Activated CD4-positive, alpha-beta T cell treated with anti-CD3 and anti-CD28 coated beads, Interleukin-2, Interleukin-4, amounts not matched to agents 100 ng/mL and 50 ng/mL, durations not matched to agents 16 hours and 8 hours (primary cell): ENCODE data around the gene PYDC1.
"Not testable (repeated sequence)": the region's sequence is repeated elsewhere in the genome, so short reads cannot be mapped to it uniquely, and the experiment has no call there.

Experiments used
- DNase-seq: peaks from one replicate; pipeline ENCODE4 v3.0.0-alpha.2; 2020; ENCODE audit warnings: low spot score

PYDC1 gene

GRCh38 chr16:31221357-31222160, 4.6 kb upstream of the PYDC1 start:
- DNase-seq = no peak

- no peak for DNase-seq
These were observed 2.3 kb upstream of the PYDC1 start for GRCh38 chr16:31219154-31219741.

DNA sequence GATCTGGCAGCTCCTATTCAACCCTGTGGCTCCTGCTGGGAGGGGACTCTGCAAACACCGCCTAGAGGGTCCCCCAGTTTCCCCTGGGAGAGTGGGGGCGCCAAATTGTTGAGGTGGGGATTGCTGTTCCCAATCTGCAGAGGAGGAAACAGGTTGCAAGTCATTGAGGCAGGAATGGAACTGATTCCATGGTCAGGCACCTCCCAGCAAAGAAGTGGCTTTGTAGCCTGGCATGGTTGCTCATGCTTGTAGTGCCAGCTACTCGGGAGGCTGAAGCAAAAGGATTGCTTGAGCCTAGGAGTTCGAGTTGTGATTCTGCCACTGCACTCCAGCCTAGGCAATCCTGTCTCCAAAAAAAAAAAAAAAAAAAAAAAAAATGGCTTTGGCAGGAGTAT, 198 bp upstream of the PYDC1 start:
- no peak for DNase-seq

GRCh38 chr16:31215287-31216162, 1.4 kb downstream of the PYDC1 start:
- DNase-seq = no peak

GRCh38 chr16:31214708-31215286, 2.1 kb downstream of the PYDC1 start:
- no peak for DNase-seq

GRCh38 chr16:31213877-31214707, 2.8 kb downstream of the PYDC1 start, which contains the start of gene TRIM72:
TRIM72 (plus strand) TSS chr16:31214119; CDS start chr16:31214739, 620 bp downstream.
- no peak for DNase-seq

DNA sequence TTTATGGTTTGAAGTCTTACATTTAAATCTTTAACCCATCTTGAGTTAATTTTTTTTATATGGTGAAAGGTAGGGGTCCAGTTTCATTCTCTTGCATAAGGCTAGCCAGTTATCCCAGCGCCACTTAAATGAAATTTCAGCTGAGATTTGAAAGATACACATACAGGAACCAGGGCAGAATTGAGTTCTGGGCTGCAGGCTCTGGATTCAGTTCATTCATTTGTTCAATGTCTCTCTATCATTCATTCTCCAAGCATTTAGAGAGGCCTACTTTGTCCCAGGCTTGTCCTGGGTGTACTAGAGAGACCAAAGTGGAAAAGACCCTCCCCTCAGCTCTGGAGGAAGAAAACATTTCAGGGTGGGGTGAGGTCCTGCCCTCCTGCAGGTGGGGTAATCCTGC, 3.6 kb downstream of the PYDC1 start:
- DNase-seq = no peak

GRCh38 chr16:31206776-31207175, 10.2 kb downstream of the PYDC1 start:
- no peak for DNase-seq

GRCh38 chr16:31204871-31205666, 11.9 kb downstream of the PYDC1 start:
- no peak for DNase-seq

GRCh38 chr16:31202414-31203375, 14.2 kb downstream of the PYDC1 start, which contains the start of gene PYCARD:
PYCARD (minus strand) TSS chr16:31202760; CDS start chr16:31202690, 70 bp downstream.
- DNase-seq = no peak

DNA sequence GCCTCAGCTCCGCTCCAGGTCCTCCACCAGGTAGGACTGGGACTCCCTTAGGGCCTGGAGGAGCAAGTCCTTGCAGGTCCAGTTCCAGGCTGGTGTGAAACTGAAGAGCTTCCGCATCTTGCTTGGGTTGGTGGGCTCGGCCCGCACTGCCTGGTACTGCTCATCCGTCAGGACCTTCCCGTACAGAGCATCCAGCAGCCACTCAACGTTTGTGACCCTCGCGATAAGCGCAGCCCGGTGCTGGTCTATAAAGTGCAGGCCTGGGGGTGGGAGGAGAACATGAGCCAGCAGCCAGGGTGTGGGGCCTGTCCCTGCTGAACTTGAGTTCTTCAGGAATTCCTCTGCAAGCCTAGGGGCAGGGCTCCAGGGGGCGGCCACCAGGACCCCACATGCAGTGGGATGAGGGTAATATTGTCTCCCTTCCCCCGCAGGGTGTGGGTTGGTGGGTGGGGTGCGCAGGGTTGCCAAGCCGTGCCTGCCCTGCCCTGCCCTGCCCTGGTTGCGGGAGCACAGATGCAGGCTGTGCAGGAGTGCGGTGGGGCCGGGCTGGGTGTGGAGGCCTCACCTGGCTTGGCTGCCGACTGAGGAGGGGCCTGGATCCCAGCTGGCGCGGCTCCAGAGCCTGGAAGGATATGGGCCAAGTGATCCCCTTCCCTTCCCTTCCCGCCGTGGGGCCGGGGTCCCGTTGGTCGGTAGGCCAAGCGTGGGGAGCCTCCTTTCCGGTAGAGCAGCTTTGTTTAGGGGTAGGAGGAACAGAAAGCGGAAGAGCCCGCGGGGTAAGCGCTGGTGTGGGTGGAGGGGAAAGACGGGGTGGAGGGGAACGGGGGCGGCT, 15.1 kb downstream of the PYDC1 start:
- DNase-seq = no peak

GRCh38 chr16:31200821-31201568, 15.9 kb downstream of the PYDC1 start:
- DNase-seq = peak; percentile 50

DNA sequence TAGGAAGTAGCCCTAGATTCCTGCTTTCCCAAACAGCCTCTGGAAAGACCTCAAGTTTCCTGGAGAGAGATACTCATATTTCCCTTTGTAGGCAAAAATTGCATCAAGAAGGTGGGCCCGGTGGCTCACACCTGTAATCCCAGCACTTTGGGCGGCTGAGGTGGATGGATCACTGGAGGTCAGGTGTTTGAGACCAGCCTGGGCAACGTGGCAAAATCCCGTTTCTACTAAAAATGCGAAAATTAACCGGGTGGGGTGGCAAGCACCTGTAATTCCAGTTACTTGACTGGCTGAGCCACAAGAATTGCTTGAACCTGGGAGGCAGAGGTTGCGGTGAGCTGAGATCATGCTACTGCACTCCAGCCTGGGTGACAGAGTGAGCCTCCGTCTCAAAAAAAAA, 16.8 kb downstream of the PYDC1 start:
- DNase-seq = not testable (repeated sequence)

DNA sequence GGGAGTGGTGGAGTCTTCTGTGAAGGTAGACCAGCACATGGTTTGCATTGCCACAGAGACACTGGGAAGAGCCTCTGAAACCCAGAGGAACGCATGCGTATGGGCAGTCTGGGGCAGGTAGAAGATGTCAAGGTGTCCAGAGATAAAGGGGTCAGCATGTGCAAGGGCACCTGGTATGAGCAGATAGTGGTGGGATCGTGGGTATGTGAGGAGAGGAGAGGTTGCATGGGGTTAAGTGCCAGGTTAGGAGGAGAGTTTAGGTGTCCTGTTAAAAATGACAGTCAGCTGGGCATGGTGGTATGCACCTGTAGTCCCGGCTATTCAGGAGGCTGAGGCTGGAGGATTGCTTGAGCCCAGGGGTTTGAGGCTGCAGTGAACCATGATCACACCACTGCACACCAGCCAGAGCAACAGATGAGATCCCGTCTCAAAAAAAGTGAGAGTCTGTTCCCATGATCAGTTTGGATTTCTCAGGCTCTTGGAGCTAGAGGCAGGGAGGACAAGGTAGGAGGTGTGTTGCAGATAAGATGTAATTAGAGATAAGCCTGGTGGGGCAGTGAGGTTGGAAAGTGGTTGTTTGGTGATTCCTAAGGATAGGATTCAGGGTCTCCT, 17.4 kb downstream of the PYDC1 start:
- DNase-seq = no peak

DNA sequence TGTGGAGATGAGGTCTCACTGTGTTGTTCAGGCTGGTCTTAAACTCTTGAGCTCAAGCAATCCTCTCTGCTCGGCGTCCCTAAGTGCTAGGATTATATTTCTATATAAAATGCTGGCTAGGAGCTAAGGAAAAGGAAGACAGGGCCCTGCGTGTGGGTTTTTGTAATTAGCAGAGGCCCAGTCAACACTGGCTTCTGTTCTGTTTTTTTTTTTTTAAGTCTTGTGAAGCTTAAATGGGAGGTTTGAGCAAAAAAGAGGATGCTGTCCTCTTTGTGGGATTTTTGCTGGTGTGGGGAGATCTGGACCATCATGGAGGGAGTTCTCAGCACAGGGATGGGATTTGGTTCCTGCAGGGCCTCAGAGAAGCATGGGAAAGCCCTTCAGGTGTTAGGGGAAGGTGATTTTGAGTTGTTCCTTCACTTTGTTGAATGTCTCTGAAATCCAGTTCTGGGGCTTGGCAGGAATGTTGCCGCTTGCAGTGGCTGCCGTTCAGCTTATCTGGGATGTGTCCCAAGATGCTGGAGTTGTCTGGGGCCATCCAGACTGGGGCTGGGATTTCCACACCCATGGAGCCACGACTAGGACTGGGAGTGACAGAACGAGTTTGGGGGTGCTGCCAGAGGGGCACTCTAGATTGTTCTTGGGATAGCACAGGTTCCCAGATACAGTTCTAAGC, 18.6 kb downstream of the PYDC1 start:
- DNase-seq = no peak

DNA sequence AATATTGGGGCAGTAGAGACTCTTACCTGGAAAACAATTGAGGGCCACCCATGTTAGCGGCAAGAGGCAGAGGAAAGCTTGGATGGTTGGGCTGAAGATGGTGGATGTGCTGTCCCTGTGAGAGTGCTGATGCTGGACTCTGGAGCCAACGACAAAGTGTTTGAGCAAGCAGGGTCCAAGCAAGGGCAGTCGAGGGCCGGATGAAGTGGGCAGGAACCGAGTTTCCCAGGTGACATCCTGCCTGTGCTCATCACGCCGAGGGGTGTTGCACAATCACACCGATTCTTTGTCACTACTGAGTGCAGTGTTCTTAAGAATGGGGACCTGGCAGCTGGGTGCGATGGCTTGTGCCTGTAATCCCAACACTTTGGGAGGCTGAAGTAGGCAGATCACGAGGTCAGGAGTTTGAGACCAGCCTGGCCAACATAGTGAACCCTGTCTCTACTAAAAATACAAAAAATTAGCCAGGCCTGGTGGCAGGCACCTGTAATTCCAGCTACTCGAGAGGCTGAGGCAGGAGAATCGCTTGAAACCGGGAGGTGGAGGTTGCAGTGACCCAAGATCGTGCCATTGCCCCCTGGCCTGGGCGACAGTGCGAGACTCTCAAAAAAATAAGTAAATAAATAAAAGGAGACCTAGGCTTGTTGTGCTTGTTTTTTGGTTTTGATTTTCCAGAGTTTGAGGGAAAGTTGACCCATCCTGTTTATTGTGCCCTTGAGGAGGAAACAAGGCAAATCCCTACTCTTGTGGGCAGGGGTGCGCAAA, 20.4 kb downstream of the PYDC1 start:
- no peak for DNase-seq
